Urothelium cell line (cell line): ENCODE results near the gene CDK1.
A peak's percentile ranks its signal among the peaks of the same experiment; 100 is the strongest.

Experiments
- DNase-seq: peaks from one replicate; pipeline ENCODE4 v3.0.0; 2011; ENCODE audit warnings: low spot score, mixed read lengths
- FAIRE-seq: peaks from 2 replicates; lab custom pipeline; 2011; peaks lifted over from hg19 to GRCh38; lab: Jason Lieb, UNC

CDK1 gene

DNA sequence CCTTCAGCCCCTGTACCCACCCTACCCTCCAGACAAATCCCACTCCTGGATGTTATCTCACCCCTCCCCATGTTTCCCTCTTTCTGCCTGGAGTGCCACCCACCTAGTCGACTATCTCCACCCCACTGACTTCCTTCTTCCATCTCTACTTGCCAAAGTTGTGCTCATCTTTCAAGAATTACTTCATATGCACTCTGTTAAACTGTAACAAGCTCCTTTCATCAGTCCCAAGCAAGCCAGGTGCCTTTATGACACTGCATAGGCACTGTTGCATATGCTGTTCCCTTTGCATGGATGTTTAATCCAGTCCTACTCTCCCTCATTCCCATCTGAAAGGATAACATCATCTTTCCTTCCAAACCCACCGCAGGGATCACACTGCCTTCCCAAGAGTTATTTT is 8.9 kb upstream of the CDK1 start:
- FAIRE-seq (peak; percentile 85), DNase-seq (no peak)

GRCh38 chr10:60777696-60778213 is 523 bp upstream of the CDK1 start:
- no peak for FAIRE-seq
- DNase-seq: no peak

- FAIRE-seq (no peak), DNase-seq (no peak)
Measured at GRCh38 chr10:60778971-60779796, 906 bp downstream of the CDK1 start.

DNA sequence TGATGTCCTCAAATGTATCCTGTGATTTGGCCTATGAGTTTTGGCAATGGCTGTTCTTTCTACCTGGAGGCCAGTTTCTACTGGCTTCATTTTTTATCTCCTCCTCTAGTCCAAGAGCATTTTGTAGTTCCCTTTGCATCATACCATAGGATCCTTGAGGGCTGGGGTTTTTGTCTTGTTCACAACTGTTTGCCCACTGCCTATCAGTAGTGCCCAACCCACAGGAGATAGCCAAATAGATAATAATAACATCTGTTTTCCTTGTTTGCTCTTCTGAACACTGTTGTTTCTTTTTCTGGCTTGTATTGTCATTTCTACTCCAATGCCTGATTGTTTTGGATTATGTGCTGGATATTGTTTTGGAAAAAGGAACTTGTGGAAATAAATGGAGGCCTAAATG is 3.4 kb downstream of the CDK1 start:
- DNase-seq (no peak), FAIRE-seq (no peak)

- no peak for FAIRE-seq
- no peak for DNase-seq
Measured at GRCh38 chr10:60784641-60785040, 6.4 kb downstream of the CDK1 start.

DNA sequence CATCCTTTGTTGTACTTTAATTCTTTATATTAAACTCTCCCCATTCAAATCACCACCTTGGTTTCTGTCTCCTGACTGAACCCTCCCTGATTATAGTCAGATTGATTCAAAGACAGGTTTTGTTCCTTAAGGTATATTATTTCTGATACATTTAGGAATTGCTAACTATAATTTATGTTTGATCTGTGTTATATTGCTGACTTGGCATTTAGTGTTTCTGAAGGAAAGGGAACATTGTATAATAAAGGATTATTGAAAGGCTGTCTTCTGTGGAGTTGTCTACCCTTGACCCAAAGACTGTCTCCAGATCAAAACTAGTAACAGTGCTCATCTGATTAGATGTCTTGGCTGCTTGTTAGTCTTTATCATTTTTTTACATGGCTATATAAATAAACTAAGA is 10.3 kb downstream of the CDK1 start:
- DNase-seq (no peak), FAIRE-seq (no peak)

GRCh38 chr10:60789340-60789739 is 11.1 kb downstream of the CDK1 start:
- FAIRE-seq: no peak
- DNase-seq: no peak

- FAIRE-seq (no peak), DNase-seq (no peak)
Measured at GRCh38 chr10:60794953-60795352, 16.7 kb downstream of the CDK1 start.

DNA sequence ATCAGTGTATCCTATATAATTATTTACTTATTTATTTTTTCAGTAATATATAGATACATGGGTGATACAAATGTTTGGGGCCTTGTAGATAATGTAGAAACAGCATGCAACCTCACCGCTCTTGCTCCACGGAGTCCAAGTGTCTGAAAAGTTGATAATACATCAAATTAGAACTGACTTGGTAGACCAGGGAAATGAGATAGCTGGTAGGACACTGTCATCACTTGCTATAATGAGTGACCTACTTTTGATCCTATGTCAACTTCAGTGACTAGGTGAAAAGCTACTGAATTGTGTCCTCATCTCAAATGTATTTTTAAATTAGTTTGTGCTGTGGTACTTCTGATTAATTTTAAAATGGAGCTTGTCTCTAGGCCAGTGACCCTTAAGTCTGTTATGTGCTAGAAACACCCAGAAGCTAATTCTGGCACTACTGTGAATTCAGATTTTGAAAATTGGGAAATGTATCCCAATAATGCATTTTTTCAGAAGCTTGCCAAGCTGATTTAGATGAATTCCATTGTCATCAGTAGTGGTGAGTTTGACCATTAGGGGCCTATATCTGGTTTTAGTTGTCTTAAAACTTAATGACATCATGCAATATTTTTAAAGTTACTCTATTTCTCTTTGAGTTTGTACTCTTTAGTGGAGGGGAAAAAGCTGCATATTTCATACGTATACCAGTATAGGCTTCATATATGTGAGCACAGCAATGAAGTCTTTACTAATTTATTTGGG is 17.4 kb downstream of the CDK1 start:
- no peak for DNase-seq

GRCh38 chr10:60796481-60796880 is 18.2 kb downstream of the CDK1 start:
- FAIRE-seq: no peak
- no peak for DNase-seq

More for the DNA sequence above, 17.4 kb downstream of the CDK1 start:
- no peak for FAIRE-seq

DNA sequence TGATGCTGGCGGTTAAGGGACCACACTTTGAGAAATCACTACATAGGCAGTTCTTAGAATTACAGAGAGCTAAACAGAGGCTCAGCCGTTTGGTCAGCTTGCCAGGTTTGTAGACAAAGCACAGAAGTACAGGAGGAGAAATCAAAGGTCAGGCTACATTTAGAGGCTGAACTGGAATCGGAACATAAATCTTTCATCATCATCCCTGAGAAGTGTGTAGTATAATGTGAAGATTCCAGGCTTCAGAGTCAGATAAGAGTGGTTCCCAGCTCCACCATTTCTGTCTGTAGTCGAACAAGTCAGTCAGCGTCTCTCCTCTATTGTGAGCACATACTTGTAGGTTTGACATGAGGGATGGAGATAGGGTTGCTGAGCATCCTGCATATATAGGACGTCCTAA is 18.9 kb downstream of the CDK1 start:
- DNase-seq (no peak), FAIRE-seq (no peak)

GRCh38 chr10:60798031-60798430 is 19.8 kb downstream of the CDK1 start:
- DNase-seq (no peak), FAIRE-seq (no peak)

GRCh38 chr10:60798870-60799269 is 20.6 kb downstream of the CDK1 start:
- no peak for FAIRE-seq

GRCh38 chr10:60799971-60800650 is 21.8 kb downstream of the CDK1 start:
- DNase-seq (no peak), FAIRE-seq (no peak)

More at GRCh38 chr10:60798870-60799269, 20.6 kb downstream of the CDK1 start:
- no peak for DNase-seq

DNA sequence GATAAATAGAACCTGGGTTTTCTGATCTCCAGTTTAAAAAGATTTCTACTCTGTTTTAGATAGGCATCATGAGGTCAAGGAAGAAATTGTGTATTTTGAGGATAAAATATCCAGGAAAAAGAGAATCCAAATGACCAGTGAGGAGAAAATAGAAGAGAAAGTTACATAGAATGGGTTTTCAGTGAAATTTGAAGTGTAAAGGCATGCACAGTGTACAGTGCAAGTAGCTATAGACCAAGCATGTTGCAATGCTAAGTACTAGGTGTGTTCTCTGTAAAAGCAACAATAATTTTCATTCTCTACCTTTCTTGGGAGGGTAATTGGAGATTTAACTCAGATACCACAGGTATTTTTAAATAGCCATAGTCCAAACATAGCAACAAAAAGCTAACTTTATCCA is 22.6 kb downstream of the CDK1 start:
- FAIRE-seq: no peak
- no peak for DNase-seq

DNA sequence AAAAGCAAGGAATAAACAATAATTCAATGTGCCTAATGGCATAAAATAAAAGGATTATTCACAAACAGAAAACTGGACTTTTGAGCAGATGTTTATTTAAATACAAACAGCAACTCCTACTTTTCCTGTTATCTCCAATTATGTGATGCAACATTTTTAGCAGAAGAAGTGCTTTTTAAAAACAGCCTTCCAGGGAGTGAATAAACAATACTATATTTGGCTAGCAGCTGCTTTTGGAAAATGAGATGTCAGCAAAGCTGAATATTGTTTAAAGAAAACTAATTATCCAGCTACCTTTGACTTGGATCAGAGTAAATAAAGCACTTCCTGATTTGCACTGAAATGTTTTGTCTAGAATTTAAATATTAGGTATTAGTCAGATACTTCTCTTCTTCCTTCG is 23.2 kb downstream of the CDK1 start:
- DNase-seq (no peak), FAIRE-seq (no peak)

- DNase-seq (no peak), FAIRE-seq (no peak)
Measured at GRCh38 chr10:60803433-60803832, 25.2 kb downstream of the CDK1 start.

DNA sequence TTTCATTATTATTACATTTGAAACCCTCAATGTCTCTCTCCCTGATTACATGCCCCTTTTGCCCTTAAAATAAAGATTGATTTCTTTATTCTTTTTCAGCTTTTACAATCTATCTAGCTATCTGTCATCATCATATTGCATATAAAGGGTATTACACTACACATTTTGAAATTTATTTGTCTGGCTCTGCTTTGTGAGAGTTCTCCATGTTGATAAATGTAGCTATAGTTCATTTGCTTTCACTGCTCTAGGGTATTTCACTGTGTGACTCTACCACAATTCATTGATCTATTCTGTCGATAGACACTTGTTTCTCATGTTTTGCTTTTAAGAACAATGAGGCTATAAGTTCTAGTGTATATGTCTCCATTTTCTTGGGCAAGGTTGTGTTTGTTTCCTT is 25.6 kb downstream of the CDK1 start:
- no peak for FAIRE-seq
- DNase-seq: no peak

DNA sequence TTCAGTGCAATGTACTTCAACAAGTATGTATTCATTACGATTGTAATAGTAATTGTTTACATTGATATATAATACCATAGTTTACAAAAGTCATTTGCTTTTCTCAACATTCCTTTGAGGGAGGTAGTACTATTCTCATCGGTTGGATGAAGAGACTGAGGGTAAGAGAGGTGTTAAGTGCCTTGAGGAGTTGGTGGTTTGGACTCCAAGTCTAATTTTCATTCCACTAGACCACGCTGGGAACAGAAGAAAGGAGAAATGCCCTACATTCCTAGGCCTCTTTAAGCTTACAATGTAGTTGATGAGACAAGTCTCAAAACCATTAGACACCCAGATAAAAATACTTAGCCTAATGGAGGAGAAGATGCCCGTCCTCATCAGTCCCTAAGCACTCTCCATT is 28.6 kb downstream of the CDK1 start:
- DNase-seq: no peak
- FAIRE-seq: no peak

DNA sequence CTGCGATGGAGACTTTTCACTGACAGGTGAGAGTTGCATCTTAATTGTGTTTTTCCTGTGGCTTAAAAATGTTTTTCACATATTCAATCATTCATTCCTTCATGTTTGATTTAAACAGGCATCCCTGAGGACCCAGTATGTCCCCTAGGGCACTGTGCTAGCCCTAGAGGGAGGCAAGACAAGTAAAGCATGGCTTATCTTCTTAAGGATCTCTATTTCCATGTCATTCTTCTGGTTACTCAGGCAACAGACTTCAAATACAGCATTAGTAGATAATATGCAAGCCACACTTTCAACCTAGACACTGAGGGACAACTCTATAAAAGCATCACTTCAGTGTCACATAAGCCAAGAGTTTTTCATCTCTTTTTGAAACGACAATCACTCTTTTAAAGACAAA is 29.2 kb downstream of the CDK1 start:
- DNase-seq (no peak), FAIRE-seq (no peak)

GRCh38 chr10:60808036-60808435 is 29.8 kb downstream of the CDK1 start:
- FAIRE-seq: no peak
- DNase-seq: no peak
